Measurements from ENCODE around the gene MAPK12.
A peak's percentile ranks its signal among the peaks of the same experiment; 100 is the strongest.
"Not testable (repeated sequence)": the region's sequence is repeated elsewhere in the genome, so short reads cannot be mapped to it uniquely, and the experiment has no call there.

MAPK12 gene

GRCh38 chr22:50278956-50279619 lies 17.6 kb upstream of the MAPK12 start:
- H3K36me3 ChIP-seq (ENCODE audit: control insufficient read depth, insufficient read depth, low read length, severe bottlenecking), result peaks cover 82% of the 10 kb centered on the region
- H3K27me3 ChIP-seq (replicated peaks; ENCODE audit: control insufficient read depth, insufficient read depth, low read length), result no peaks in the 10 kb centered on the region
- no peak for DNase-seq (ENCODE audit: low read depth)
- H3K4me1 ChIP-seq (ENCODE audit: control insufficient read depth, insufficient read depth, low read length), result no peaks in the 10 kb centered on the region
- no peak overlapping the region for H3K4me3 ChIP-seq (ENCODE audit: low read length)
- H3K9me3 ChIP-seq (ENCODE audit: control insufficient read depth, low read length), result no peaks in the 10 kb centered on the region
- H3K9ac ChIP-seq (ENCODE audit: low read length), result no peak overlapping the region

GRCh38 chr22:50278461-50278860 lies 17.0 kb upstream of the MAPK12 start:
- Histone ChIP-seq H3K4me3 (ENCODE audit: low read length) (no peak overlapping the region), H3K36me3 (ENCODE audit: control insufficient read depth, insufficient read depth, low read length, severe bottlenecking) (peaks cover 82% of the 10 kb centered on the region), H3K9ac (ENCODE audit: low read length) (no peak overlapping the region), H3K4me1 (ENCODE audit: control insufficient read depth, insufficient read depth, low read length) (no peaks in the 10 kb centered on the region), H3K27me3 (replicated peaks; ENCODE audit: control insufficient read depth, insufficient read depth, low read length) (no peaks in the 10 kb centered on the region), H3K9me3 (ENCODE audit: control insufficient read depth, low read length) (no peaks in the 10 kb centered on the region)
- no peak for DNase-seq (ENCODE audit: low read depth)

DNA sequence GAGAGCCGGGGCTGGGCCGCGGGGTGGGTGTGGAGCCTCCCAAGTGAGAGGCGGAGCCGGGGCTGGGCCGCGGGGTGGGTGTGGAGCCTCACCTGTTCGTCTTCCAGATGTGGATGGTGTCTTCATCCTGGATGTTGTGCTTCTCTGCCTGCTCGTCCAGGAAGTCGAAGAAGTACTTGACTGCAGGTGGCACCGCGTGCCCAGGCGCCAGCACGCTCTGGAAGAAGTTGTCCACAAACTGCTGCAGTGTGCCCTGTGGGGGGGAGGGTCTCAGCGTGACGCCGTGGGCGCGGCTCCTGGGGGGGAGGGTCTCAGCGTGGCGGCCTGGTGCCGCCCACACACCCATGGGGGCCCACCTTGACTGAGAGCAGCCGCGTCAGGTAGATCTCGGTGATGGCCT lies 16.3 kb upstream of the MAPK12 start:
- Histone ChIP-seq H3K4me1 (ENCODE audit: control insufficient read depth, insufficient read depth, low read length) (no peaks in the 10 kb centered on the region), H3K27me3 (replicated peaks; ENCODE audit: control insufficient read depth, insufficient read depth, low read length) (no peaks in the 10 kb centered on the region), H3K9ac (ENCODE audit: low read length) (no peak overlapping the region), H3K4me3 (ENCODE audit: low read length) (no peak overlapping the region), H3K36me3 (ENCODE audit: control insufficient read depth, insufficient read depth, low read length, severe bottlenecking) (peaks cover 76% of the 10 kb centered on the region), H3K9me3 (ENCODE audit: control insufficient read depth, low read length) (no peaks in the 10 kb centered on the region)
- no peak for DNase-seq (ENCODE audit: low read depth)

DNA sequence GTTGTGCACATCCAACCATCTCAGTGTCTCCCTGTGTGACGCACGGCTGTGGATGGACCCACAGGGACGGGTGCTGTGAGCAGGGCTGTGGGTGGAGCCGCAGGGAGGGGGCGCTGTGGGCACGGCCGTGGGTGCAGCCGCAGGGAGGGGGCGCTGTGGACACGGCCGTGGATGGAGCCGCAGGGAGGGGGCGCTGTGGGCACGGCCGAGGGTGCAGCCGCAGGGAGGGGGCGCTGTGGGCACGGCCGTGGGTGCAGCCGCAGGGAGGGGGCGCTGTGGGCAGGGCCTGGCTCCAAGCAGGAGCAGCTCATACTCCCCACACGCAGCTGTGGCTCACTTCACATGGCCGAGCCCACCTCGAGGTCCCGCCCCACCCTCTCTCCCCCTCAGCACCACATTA lies 14.7 kb upstream of the MAPK12 start:
- no peaks in the 10 kb centered on the region for H3K27me3 ChIP-seq (replicated peaks; ENCODE audit: control insufficient read depth, insufficient read depth, low read length)
- H3K4me3 ChIP-seq (ENCODE audit: low read length), result no peak overlapping the region
- peaks cover 62% of the 10 kb centered on the region for H3K36me3 ChIP-seq (ENCODE audit: control insufficient read depth, insufficient read depth, low read length, severe bottlenecking)
- H3K9me3 ChIP-seq (ENCODE audit: control insufficient read depth, low read length), result no peaks in the 10 kb centered on the region
- peaks cover 4% of the 10 kb centered on the region for H3K4me1 ChIP-seq (ENCODE audit: control insufficient read depth, insufficient read depth, low read length)
- H3K9ac ChIP-seq (ENCODE audit: low read length), result no peak overlapping the region
- peak; percentile 49 for DNase-seq (ENCODE audit: low read depth)

- Histone ChIP-seq H3K9me3 (ENCODE audit: control insufficient read depth, low read length) (no peaks in the 10 kb centered on the region), H3K36me3 (ENCODE audit: control insufficient read depth, insufficient read depth, low read length, severe bottlenecking) (peaks cover 56% of the 10 kb centered on the region), H3K4me3 (ENCODE audit: low read length) (no peak overlapping the region), H3K4me1 (ENCODE audit: control insufficient read depth, insufficient read depth, low read length) (peaks cover 11% of the 10 kb centered on the region), H3K27me3 (replicated peaks; ENCODE audit: control insufficient read depth, insufficient read depth, low read length) (no peaks in the 10 kb centered on the region), H3K9ac (ENCODE audit: low read length) (no peak overlapping the region)
- no peak for DNase-seq (ENCODE audit: low read depth)
These were observed 13.9 kb upstream of the MAPK12 start for GRCh38 chr22:50275181-50276055.

- Histone ChIP-seq H3K27me3 (replicated peaks; ENCODE audit: control insufficient read depth, insufficient read depth, low read length) (no peaks in the 10 kb centered on the region), H3K4me3 (ENCODE audit: low read length) (no peak overlapping the region), H3K36me3 (ENCODE audit: control insufficient read depth, insufficient read depth, low read length, severe bottlenecking) (peaks cover 50% of the 10 kb centered on the region), H3K4me1 (ENCODE audit: control insufficient read depth, insufficient read depth, low read length) (peaks cover 11% of the 10 kb centered on the region), H3K9ac (ENCODE audit: low read length) (no peak overlapping the region), H3K9me3 (ENCODE audit: control insufficient read depth, low read length) (no peaks in the 10 kb centered on the region)
- DNase-seq (ENCODE audit: low read depth), result no peak
These were observed 13.3 kb upstream of the MAPK12 start for GRCh38 chr22:50274771-50275170.

- peaks cover 45% of the 10 kb centered on the region for H3K36me3 ChIP-seq (ENCODE audit: control insufficient read depth, insufficient read depth, low read length, severe bottlenecking)
- no peak overlapping the region for H3K4me3 ChIP-seq (ENCODE audit: low read length)
- peak; percentile 73 for DNase-seq (ENCODE audit: low read depth)
These were observed 12.8 kb upstream of the MAPK12 start for GRCh38 chr22:50274311-50274710.

DNA sequence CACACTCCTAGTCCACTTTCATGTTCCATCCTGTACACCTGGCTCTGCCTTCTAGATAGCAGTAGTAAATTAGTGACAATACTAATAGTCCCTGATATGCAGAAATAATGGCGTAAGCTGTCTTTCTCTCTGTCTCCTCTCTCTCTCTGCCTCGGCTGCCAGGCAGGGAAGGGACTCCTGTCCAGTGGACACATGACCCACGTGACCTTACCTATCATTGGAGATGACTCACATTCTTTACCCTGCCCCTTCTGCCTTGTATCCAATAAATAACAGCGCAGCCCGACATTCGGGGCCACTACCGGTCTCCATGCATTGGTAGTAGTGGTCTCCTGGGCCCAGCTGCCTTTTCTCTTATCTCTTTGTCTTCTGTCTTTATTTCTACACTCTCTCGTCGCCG lies 12.3 kb upstream of the MAPK12 start:
- Histone ChIP-seq H3K4me1 (ENCODE audit: control insufficient read depth, insufficient read depth, low read length) (peaks cover 19% of the 10 kb centered on the region), H3K36me3 (ENCODE audit: control insufficient read depth, insufficient read depth, low read length, severe bottlenecking) (peaks cover 40% of the 10 kb centered on the region)
- not testable (repeated sequence) for H3K9me3 ChIP-seq (ENCODE audit: control insufficient read depth, low read length); H3K4me3 ChIP-seq (ENCODE audit: low read length); DNase-seq (ENCODE audit: low read depth); H3K9ac ChIP-seq (ENCODE audit: low read length); H3K27me3 ChIP-seq (replicated peaks; ENCODE audit: control insufficient read depth, insufficient read depth, low read length)

More at GRCh38 chr22:50274311-50274710, 12.8 kb upstream of the MAPK12 start:
- Histone ChIP-seq H3K9ac (ENCODE audit: low read length) (no peak overlapping the region), H3K9me3 (ENCODE audit: control insufficient read depth, low read length) (no peaks in the 10 kb centered on the region), H3K4me1 (ENCODE audit: control insufficient read depth, insufficient read depth, low read length) (peaks cover 14% of the 10 kb centered on the region), H3K27me3 (replicated peaks; ENCODE audit: control insufficient read depth, insufficient read depth, low read length) (no peaks in the 10 kb centered on the region)

DNA sequence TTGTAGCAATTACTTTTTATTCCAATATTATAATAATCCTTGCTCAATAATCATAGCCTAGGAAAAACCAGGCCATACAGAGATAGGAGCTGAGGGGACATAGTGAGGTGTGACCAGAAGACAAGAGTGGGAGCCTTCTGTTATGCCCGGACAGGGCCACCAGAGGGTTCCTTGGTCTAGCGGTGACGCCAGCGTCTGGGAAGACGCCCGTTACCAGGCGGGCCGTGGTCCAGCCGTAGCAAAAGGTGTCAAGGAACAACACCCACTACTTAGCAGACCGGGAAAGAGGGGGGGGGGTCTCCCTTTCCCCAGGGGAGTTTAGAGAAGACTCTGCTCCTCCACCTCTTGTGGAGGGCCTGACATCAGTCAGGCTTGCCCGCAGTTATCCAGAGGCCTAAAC lies 11.9 kb upstream of the MAPK12 start:
- H3K4me3 ChIP-seq (ENCODE audit: low read length); H3K9me3 ChIP-seq (ENCODE audit: control insufficient read depth, low read length); H3K27me3 ChIP-seq (replicated peaks; ENCODE audit: control insufficient read depth, insufficient read depth, low read length); H3K9ac ChIP-seq (ENCODE audit: low read length); DNase-seq (ENCODE audit: low read depth): not testable (repeated sequence)
- peaks cover 23% of the 10 kb centered on the region for H3K4me1 ChIP-seq (ENCODE audit: control insufficient read depth, insufficient read depth, low read length)
- peaks cover 36% of the 10 kb centered on the region for H3K36me3 ChIP-seq (ENCODE audit: control insufficient read depth, insufficient read depth, low read length, severe bottlenecking)

DNA sequence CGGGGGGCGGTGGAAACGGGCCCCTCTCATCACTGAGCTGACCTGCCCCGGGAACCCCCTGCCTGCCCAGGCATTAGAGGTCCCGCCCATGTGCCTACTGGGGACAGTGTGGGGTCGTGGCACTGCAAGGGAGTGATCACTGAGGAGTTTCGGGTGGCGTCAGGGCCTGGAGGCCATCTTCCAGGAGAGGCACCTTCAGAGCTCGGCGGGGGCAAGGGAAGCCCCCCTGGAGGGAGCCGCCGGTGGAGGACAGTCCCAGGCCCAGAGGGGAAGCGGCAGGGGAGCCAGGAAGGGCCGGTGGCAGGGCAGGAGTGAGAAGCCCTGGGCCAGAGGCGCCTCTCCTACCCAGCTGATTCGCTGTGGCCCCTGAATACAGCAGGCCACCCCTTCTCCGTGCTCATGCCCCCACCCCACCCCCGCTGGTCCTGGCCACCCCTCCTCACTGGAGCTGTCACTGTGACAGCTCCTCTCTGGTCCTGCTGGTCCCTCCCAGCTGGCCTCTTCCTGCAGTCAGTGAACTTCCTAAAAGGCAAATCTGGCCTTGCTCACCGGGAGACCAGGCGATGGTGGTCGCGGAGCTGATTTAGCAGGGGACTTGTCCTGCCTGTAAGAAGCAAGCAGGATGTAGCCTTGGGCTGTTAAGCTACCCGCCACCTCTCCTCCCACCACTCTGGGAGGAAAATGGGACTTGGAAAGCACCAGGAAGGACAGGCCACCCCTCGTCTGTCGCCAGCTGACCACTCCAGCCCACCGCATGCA lies 10.7 kb upstream of the MAPK12 start:
- peaks cover 24% of the 10 kb centered on the region for H3K36me3 ChIP-seq (ENCODE audit: control insufficient read depth, insufficient read depth, low read length, severe bottlenecking)
- H3K9me3 ChIP-seq (ENCODE audit: control insufficient read depth, low read length), result no peaks in the 10 kb centered on the region
- DNase-seq (ENCODE audit: low read depth), result no peak
- H3K4me3 ChIP-seq (ENCODE audit: low read length), result no peak overlapping the region
- H3K4me1 ChIP-seq (ENCODE audit: control insufficient read depth, insufficient read depth, low read length), result peaks cover 28% of the 10 kb centered on the region
- no peak overlapping the region for H3K9ac ChIP-seq (ENCODE audit: low read length)
- H3K27me3 ChIP-seq (replicated peaks; ENCODE audit: control insufficient read depth, insufficient read depth, low read length), result no peaks in the 10 kb centered on the region

DNA sequence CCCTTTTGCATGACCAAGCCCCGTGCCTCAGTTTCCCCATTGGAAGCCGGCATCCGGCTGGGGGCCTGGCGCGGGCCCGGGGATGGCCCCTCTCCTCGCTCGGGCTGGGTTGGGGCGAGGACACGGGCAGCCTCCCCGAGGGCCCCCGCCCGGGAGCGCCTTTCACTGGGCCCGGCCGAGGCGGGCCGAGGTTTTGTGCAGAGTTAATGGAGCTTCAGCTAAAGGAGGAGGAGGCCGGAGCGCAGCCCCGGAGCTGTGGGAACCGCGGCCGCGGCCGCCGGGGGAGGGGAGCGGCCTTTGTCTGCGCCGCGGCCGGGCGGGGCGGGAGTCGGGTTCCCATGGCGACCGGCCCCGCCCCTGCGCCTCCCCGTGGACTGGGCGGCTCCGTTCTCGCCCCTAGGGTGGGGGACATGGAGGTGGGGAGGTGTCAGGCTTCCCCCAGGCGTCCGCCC lies 10.1 kb upstream of the MAPK12 start:
- H3K36me3 ChIP-seq (ENCODE audit: control insufficient read depth, insufficient read depth, low read length, severe bottlenecking), result peaks cover 19% of the 10 kb centered on the region
- peak overlapping the region; percentile 78 for H3K9ac ChIP-seq (ENCODE audit: low read length)
- H3K27me3 ChIP-seq (replicated peaks; ENCODE audit: control insufficient read depth, insufficient read depth, low read length), result peaks cover 5% of the 10 kb centered on the region
- peak; percentile 83 for DNase-seq (ENCODE audit: low read depth)
- H3K4me3 ChIP-seq (ENCODE audit: low read length), result peak overlapping the region; percentile 78
- peaks cover 28% of the 10 kb centered on the region for H3K4me1 ChIP-seq (ENCODE audit: control insufficient read depth, insufficient read depth, low read length)
- H3K9me3 ChIP-seq (ENCODE audit: control insufficient read depth, low read length), result no peaks in the 10 kb centered on the region

Measured in adipocyte (in vitro differentiated cells).